Measurements from ENCODE around the gene L3MBTL3. TPM values are rescaled to one million over a fixed set of nuclear protein-coding genes. Genes with fewer than 3 reads are reported as not detected.

L3MBTL3 gene
- total RNA-seq, 1 donor from 2014 or later: 3.2 TPM

DNA sequence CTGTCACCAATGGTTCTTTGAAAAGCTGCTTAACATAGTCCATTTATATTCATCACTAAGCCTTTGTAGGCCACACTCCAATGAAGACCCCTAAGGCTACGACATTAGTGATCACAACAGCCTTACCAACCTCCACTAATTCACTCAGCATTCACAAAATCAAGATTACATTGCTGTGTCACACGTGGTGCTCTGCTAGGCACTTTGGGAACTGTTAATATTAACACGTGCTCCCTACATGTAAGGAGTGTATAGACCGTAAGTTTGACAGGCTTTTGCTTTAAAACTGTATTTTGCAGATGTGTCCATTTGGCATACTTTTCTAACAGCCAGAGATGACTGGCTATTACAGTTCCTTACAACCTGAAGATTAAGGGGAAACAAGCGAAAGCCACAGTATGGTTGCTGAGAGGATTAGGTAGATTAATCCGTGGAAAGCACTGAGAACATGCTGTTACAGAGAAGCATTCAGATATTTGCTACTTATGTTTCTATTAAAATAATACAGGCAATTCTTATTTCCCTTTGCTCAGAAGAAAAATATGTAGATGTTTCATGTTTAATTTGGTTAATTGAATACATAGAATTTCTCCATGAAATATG is 134.6 kb downstream of the L3MBTL3 start:
- intact Hi-C loops (cut with micrococcal nuclease): no loop called here
- Histone ChIP-seq H3K27ac (replicated peaks) (no peak overlapping the region), H3K4me1 (no peaks in the 10 kb centered on the region), H3K27me3 (ENCODE audit: low read depth) (no peaks in the 10 kb centered on the region), H3K4me3 (no peak overlapping the region), H3K9me3 (replicated peaks) (peaks cover 2% of the 10 kb centered on the region), H3K36me3 (no peaks in the 10 kb centered on the region)
- TF ChIP-seq, protein P1, sequence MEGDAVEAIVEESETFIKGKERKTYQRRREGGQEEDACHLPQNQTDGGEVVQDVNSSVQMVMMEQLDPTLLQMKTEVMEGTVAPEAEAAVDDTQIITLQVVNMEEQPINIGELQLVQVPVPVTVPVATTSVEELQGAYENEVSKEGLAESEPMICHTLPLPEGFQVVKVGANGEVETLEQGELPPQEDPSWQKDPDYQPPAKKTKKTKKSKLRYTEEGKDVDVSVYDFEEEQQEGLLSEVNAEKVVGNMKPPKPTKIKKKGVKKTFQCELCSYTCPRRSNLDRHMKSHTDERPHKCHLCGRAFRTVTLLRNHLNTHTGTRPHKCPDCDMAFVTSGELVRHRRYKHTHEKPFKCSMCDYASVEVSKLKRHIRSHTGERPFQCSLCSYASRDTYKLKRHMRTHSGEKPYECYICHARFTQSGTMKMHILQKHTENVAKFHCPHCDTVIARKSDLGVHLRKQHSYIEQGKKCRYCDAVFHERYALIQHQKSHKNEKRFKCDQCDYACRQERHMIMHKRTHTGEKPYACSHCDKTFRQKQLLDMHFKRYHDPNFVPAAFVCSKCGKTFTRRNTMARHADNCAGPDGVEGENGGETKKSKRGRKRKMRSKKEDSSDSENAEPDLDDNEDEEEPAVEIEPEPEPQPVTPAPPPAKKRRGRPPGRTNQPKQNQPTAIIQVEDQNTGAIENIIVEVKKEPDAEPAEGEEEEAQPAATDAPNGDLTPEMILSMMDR (IDR thresholded peaks at IDR 0.05; ENCODE audit: borderline replicate concordance): no peak
- DNase-seq: no peak

GRCh38 chr6:130156908-130157307 is 138.5 kb downstream of the L3MBTL3 start:
- intact Hi-C loops (cut with micrococcal nuclease): no loop called here
- Histone ChIP-seq H3K27ac (replicated peaks) (no peak overlapping the region), H3K9me3 (replicated peaks) (peaks cover 15% of the 10 kb centered on the region), H3K27me3 (ENCODE audit: low read depth) (no peaks in the 10 kb centered on the region), H3K4me3 (no peak overlapping the region), H3K4me1 (no peaks in the 10 kb centered on the region), H3K36me3 (no peaks in the 10 kb centered on the region)
- DNase-seq: no peak
- TF ChIP-seq, protein P1 (IDR thresholded peaks at IDR 0.05; ENCODE audit: borderline replicate concordance): no peak

- Histone ChIP-seq H3K36me3 (no peaks in the 10 kb centered on the region), H3K27me3 (ENCODE audit: low read depth) (no peaks in the 10 kb centered on the region), H3K9me3 (replicated peaks) (peaks cover 15% of the 10 kb centered on the region), H3K27ac (replicated peaks) (no peak overlapping the region), H3K4me1 (no peaks in the 10 kb centered on the region), H3K4me3 (no peak overlapping the region)
- TF ChIP-seq, protein P1 (IDR thresholded peaks at IDR 0.05; ENCODE audit: borderline replicate concordance): no peak
- no peak for DNase-seq
- intact Hi-C loops (cut with micrococcal nuclease): no loop called here
These were observed 139.7 kb downstream of the L3MBTL3 start for GRCh38 chr6:130158056-130158455.

- DNase-seq: no peak
- Histone ChIP-seq H3K4me1 (no peaks in the 10 kb centered on the region), H3K9me3 (replicated peaks) (peaks cover 15% of the 10 kb centered on the region), H3K36me3 (no peaks in the 10 kb centered on the region), H3K4me3 (no peak overlapping the region), H3K27me3 (ENCODE audit: low read depth) (no peaks in the 10 kb centered on the region), H3K27ac (replicated peaks) (no peak overlapping the region)
- intact Hi-C loops (cut with micrococcal nuclease): no loop called here
- TF ChIP-seq, protein P1 (IDR thresholded peaks at IDR 0.05; ENCODE audit: borderline replicate concordance): no peak
These were observed 140.2 kb downstream of the L3MBTL3 start for GRCh38 chr6:130158548-130158947.

GRCh38 chr6:130159956-130160355 is 141.6 kb downstream of the L3MBTL3 start:
- TF ChIP-seq, protein P1 (IDR thresholded peaks at IDR 0.05; ENCODE audit: borderline replicate concordance): no peak
- H3K4me1 ChIP-seq: no peaks in the 10 kb centered on the region
- H3K9me3 ChIP-seq (replicated peaks): peaks cover 23% of the 10 kb centered on the region
- DNase-seq: no peak
- H3K27me3 ChIP-seq (ENCODE audit: low read depth): no peaks in the 10 kb centered on the region
- no peaks in the 10 kb centered on the region for H3K36me3 ChIP-seq
- no peak overlapping the region for H3K4me3 ChIP-seq
- H3K27ac ChIP-seq (replicated peaks): no peak overlapping the region
- intact Hi-C loops (cut with micrococcal nuclease): no loop called here

Measured in left ventricle myocardium inferior (tissue), 1 donor.